Measurements from ENCODE around the gene RFTN1.

Gene RFTN1

GRCh38 chr3:16349986-16350596, 163.4 kb downstream of the RFTN1 start:
- peaks cover 100% of the 10 kb centered on the region for H3K36me3 ChIP-seq (ENCODE audit: control insufficient read depth, low read length)

GRCh38 chr3:16347548-16347947, 166.0 kb downstream of the RFTN1 start:
- H3K4me2 ChIP-seq (ENCODE audit: low read length) = no peak overlapping the region
- no peak overlapping the region for H3K27ac ChIP-seq (ENCODE audit: low read depth, low read length)
- H3K9me3 ChIP-seq (ENCODE audit: control insufficient read depth, insufficient read depth, low read length) = no peaks in the 10 kb centered on the region
- peaks cover 98% of the 10 kb centered on the region for H3K36me3 ChIP-seq (ENCODE audit: control insufficient read depth, low read length)
- TF ChIP-seq EZH2phosphoT487 (IDR thresholded peaks at IDR 0.05; ENCODE audit: borderline replicate concordance, low read length) (no peak), CTCF (IDR thresholded peaks at IDR 0.05; ENCODE audit: low read depth, low read length, poor library complexity, severe bottlenecking) (no peak)
- H4K20me1 ChIP-seq (ENCODE audit: control insufficient read depth, insufficient read depth, low read depth, low read length) = no peaks in the 10 kb centered on the region
- no peaks in the 10 kb centered on the region; the same call in none of the 2 replicates for H3F3A ChIP-seq (ENCODE audit: control insufficient read depth, insufficient read depth)
- no peak overlapping the region for H3K4me3 ChIP-seq (ENCODE audit: low read length)
- H3K79me2 ChIP-seq (ENCODE audit: control insufficient read depth, low read length) = peaks cover 96% of the 10 kb centered on the region
- H3K27me3 ChIP-seq (ENCODE audit: control insufficient read depth, low read length) = no peaks in the 10 kb centered on the region
- H3K9me2 ChIP-seq (replicated peaks; ENCODE audit: control insufficient read depth, low read length) = no peaks in the 10 kb centered on the region
- H3K4me1 ChIP-seq (ENCODE audit: control insufficient read depth, low read length) = peaks cover 40% of the 10 kb centered on the region

More at GRCh38 chr3:16349986-16350596, 163.4 kb downstream of the RFTN1 start:
- Histone ChIP-seq H3K4me1 (ENCODE audit: control insufficient read depth, low read length) (peaks cover 17% of the 10 kb centered on the region), H3F3A (ENCODE audit: control insufficient read depth, insufficient read depth) (no peaks in the 10 kb centered on the region; the same call in none of the 2 replicates), H3K27ac (ENCODE audit: low read depth, low read length) (no peak overlapping the region), H3K4me3 (ENCODE audit: low read length) (no peak overlapping the region), H3K9me2 (replicated peaks; ENCODE audit: control insufficient read depth, low read length) (no peaks in the 10 kb centered on the region), H3K27me3 (ENCODE audit: control insufficient read depth, low read length) (no peaks in the 10 kb centered on the region), H3K79me2 (ENCODE audit: control insufficient read depth, low read length) (peaks cover 98% of the 10 kb centered on the region), H3K9me3 (ENCODE audit: control insufficient read depth, insufficient read depth, low read length) (no peaks in the 10 kb centered on the region), H4K20me1 (ENCODE audit: control insufficient read depth, insufficient read depth, low read depth, low read length) (no peaks in the 10 kb centered on the region), H3K4me2 (ENCODE audit: low read length) (no peak overlapping the region)
- no peak for TF ChIP-seq CTCF (IDR thresholded peaks at IDR 0.05; ENCODE audit: low read depth, low read length, poor library complexity, severe bottlenecking)
- no peak for TF ChIP-seq EZH2phosphoT487 (IDR thresholded peaks at IDR 0.05; ENCODE audit: borderline replicate concordance, low read length)

GRCh38 chr3:16346413-16347081, 167.0 kb downstream of the RFTN1 start:
- Histone ChIP-seq H3K9me3 (ENCODE audit: control insufficient read depth, insufficient read depth, low read length) (no peaks in the 10 kb centered on the region), H3K4me1 (ENCODE audit: control insufficient read depth, low read length) (peaks cover 47% of the 10 kb centered on the region), H3K27ac (ENCODE audit: low read depth, low read length) (no peak overlapping the region), H3K36me3 (ENCODE audit: control insufficient read depth, low read length) (peaks cover 98% of the 10 kb centered on the region), H3F3A (ENCODE audit: control insufficient read depth, insufficient read depth) (peaks cover 2% of the 10 kb centered on the region), H3K4me3 (ENCODE audit: low read length) (no peak overlapping the region), H3K79me2 (ENCODE audit: control insufficient read depth, low read length) (peaks cover 96% of the 10 kb centered on the region), H3K4me2 (ENCODE audit: low read length) (no peak overlapping the region), H4K20me1 (ENCODE audit: control insufficient read depth, insufficient read depth, low read depth, low read length) (no peaks in the 10 kb centered on the region), H3K9me2 (replicated peaks; ENCODE audit: control insufficient read depth, low read length) (no peaks in the 10 kb centered on the region), H3K27me3 (ENCODE audit: control insufficient read depth, low read length) (no peaks in the 10 kb centered on the region)
- no peak for TF ChIP-seq CTCF (IDR thresholded peaks at IDR 0.05; ENCODE audit: low read depth, low read length, poor library complexity, severe bottlenecking)
- no peak for TF ChIP-seq EZH2phosphoT487 (IDR thresholded peaks at IDR 0.05; ENCODE audit: borderline replicate concordance, low read length)

Data from DOHH2 (cell line).